Measurements from ENCODE around the gene CBLB. TPM values are rescaled to one million over a fixed set of nuclear protein-coding genes. Genes with fewer than 3 reads are reported as not detected.

CBLB gene
- total RNA-seq, 4 donors from 2014 or later: 14.8 to 46.4 (median 21.6) TPM

DNA sequence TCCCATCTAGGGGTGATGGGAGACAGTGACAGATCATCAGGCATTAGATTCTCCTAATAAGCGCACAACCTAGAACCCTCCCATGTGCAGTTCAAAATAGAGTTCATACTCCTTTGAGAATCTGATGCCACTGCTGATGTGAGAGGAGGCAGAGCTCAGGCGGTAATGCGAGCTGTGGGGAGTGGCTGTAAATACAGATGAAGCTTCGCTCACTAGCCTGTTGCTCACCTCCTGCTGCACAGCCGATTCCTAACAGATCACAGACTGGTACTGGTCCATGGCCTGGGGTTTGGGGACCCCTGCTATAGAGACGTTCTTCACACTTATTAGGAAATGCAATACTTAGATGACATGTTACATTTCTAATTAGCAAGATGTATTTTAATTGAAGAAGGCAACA is 154.4 kb downstream of the CBLB start:
- Histone ChIP-seq H3K27me3 (no peaks in the 10 kb centered on the region), H3K9me3 (no peaks in the 10 kb centered on the region), H3K4me1 (no peaks in the 10 kb centered on the region), H3K27ac (no peak overlapping the region), H3K36me3 (peaks cover 0 to 47% of the 10 kb centered on the region in 2 donors), H3K4me3 (no peak overlapping the region)
- no peak for ATAC-seq
- intact Hi-C loops (cut with DNase I; ENCODE audit: low total_unique reads) (no loop called here), in situ Hi-C loops (cut with MboI; ENCODE audit: low sequenced_read_pairs in 4 of 4) (no loop called here)
- no peak for TF ChIP-seq POLR2A (IDR thresholded peaks at IDR 0.05)
- TF ChIP-seq, protein P1, sequence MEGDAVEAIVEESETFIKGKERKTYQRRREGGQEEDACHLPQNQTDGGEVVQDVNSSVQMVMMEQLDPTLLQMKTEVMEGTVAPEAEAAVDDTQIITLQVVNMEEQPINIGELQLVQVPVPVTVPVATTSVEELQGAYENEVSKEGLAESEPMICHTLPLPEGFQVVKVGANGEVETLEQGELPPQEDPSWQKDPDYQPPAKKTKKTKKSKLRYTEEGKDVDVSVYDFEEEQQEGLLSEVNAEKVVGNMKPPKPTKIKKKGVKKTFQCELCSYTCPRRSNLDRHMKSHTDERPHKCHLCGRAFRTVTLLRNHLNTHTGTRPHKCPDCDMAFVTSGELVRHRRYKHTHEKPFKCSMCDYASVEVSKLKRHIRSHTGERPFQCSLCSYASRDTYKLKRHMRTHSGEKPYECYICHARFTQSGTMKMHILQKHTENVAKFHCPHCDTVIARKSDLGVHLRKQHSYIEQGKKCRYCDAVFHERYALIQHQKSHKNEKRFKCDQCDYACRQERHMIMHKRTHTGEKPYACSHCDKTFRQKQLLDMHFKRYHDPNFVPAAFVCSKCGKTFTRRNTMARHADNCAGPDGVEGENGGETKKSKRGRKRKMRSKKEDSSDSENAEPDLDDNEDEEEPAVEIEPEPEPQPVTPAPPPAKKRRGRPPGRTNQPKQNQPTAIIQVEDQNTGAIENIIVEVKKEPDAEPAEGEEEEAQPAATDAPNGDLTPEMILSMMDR (IDR thresholded peaks at IDR 0.05 in 4 of 5, conservative IDR thresholded peaks at IDR 0.05 in 1 of 5): no peak
- no peak for DNase-seq

DNA sequence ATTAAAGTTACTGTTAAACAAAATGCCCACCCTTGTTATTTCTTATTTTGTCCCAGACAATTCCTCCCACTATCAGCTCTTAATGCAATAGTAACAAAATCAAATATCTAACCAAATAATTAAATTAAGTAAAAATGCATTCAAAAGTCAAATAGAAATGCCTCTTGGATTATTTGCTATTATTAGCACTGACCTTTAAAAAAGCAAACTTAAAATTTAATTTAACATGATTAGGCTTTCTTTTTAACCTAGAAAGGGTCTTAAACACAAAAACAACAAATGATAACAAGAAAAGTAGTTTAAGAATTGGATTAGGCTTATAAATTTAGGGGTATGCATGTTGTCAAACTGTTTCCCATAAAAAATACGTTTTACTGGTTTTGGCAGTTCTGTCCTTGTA is 159.8 kb downstream of the CBLB start:
- no peak overlapping the region for H3K27ac ChIP-seq
- H3K4me1 ChIP-seq: no peaks in the 10 kb centered on the region
- H3K9me3 ChIP-seq: no peaks in the 10 kb centered on the region
- H3K36me3 ChIP-seq: peaks cover 0 to 3% of the 10 kb centered on the region in 2 donors
- no peak overlapping the region for H3K4me3 ChIP-seq
- intact Hi-C loops (cut with DNase I; ENCODE audit: low total_unique reads) (no loop called here), in situ Hi-C loops (cut with MboI; ENCODE audit: low sequenced_read_pairs in 4 of 4) (no loop called here)
- no peak for TF ChIP-seq POLR2A (IDR thresholded peaks at IDR 0.05)
- TF ChIP-seq, protein P1 (IDR thresholded peaks at IDR 0.05 in 4 of 5, conservative IDR thresholded peaks at IDR 0.05 in 1 of 5): no peak
- H3K27me3 ChIP-seq: no peaks in the 10 kb centered on the region
- ATAC-seq (no peak), DNase-seq (no peak)

- Histone ChIP-seq H3K9me3 (no peaks in the 10 kb centered on the region), H3K4me3 (no peak overlapping the region), H3K27ac (no peak overlapping the region), H3K27me3 (no peaks in the 10 kb centered on the region), H3K4me1 (no peaks in the 10 kb centered on the region), H3K36me3 (peaks cover 0 to 18% of the 10 kb centered on the region in 2 donors)
- TF ChIP-seq POLR2A (IDR thresholded peaks at IDR 0.05): no peak
- TF ChIP-seq, protein P1 (IDR thresholded peaks at IDR 0.05 in 4 of 5, conservative IDR thresholded peaks at IDR 0.05 in 1 of 5): no peak
- DNase-seq (no peak), ATAC-seq (no peak)
- intact Hi-C loops (cut with DNase I; ENCODE audit: low total_unique reads): no loop called here
- in situ Hi-C loops (cut with MboI; ENCODE audit: low sequenced_read_pairs in 4 of 4): no loop called here
Observed at GRCh38 chr3:105707009-105707408, 161.8 kb downstream of the CBLB start.

GRCh38 chr3:105704726-105705410 is 163.9 kb downstream of the CBLB start:
- Histone ChIP-seq H3K27ac (no peak overlapping the region), H3K4me1 (no peaks in the 10 kb centered on the region), H3K36me3 (peaks cover 0 to 33% of the 10 kb centered on the region in 2 donors), H3K4me3 (no peak overlapping the region), H3K27me3 (no peaks in the 10 kb centered on the region), H3K9me3 (no peaks in the 10 kb centered on the region)
- in situ Hi-C loops (cut with MboI; ENCODE audit: low sequenced_read_pairs in 4 of 4) (no loop called here), intact Hi-C loops (cut with DNase I; ENCODE audit: low total_unique reads) (no loop called here)
- no peak for DNase-seq
- ATAC-seq: no peak
- TF ChIP-seq, protein P1 (IDR thresholded peaks at IDR 0.05 in 4 of 5, conservative IDR thresholded peaks at IDR 0.05 in 1 of 5): no peak
- no peak for TF ChIP-seq POLR2A (IDR thresholded peaks at IDR 0.05)

DNA sequence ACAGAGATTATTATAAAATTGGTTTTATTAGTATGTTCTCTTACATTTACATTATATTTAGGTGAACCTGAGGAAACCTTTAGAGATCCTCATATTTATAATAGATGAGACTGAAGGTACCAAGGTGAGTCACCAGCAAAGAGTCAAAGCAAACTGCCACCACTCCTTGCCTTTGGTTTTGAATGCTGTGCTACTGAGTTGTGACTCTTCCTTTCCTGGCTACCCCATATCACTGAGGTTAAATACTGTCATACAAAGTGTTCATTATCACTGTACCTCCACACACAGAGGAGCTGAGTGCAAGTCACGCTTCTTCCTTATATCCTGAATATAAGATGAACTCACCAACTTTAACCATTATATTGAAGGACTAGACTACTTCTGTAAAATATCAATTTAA is 168.2 kb downstream of the CBLB start:
- Histone ChIP-seq H3K9me3 (no peaks in the 10 kb centered on the region), H3K4me1 (no peaks in the 10 kb centered on the region), H3K27me3 (no peaks in the 10 kb centered on the region), H3K36me3 (peaks cover 0 to 33% of the 10 kb centered on the region in 2 donors), H3K27ac (no peak overlapping the region), H3K4me3 (no peak overlapping the region)
- intact Hi-C loops (cut with DNase I; ENCODE audit: low total_unique reads) (no loop called here), in situ Hi-C loops (cut with MboI; ENCODE audit: low sequenced_read_pairs in 4 of 4) (no loop called here)
- no peak for DNase-seq
- TF ChIP-seq, protein P1 (IDR thresholded peaks at IDR 0.05 in 4 of 5, conservative IDR thresholded peaks at IDR 0.05 in 1 of 5): no peak
- TF ChIP-seq POLR2A (IDR thresholded peaks at IDR 0.05): no peak
- no peak for ATAC-seq

Data from gastrocnemius medialis (tissue), 4 donors.